Erythroblast (primary cell): Measurements from ENCODE around the gene SSR3.

ENCODE experiments used
- GATA1 ChIP-seq: IDR thresholded peaks from 2 replicates; pipeline ENCODE4 v1.6.1; 2011; ENCODE audit warnings: low read depth, mild to moderate bottlenecking, control low read depth, low read length, moderate library complexity
- POLR2A ChIP-seq: IDR thresholded peaks from 2 replicates; pipeline ENCODE4 v1.6.1; 2011; ENCODE audit warnings: mild to moderate bottlenecking, low read length

DNA sequence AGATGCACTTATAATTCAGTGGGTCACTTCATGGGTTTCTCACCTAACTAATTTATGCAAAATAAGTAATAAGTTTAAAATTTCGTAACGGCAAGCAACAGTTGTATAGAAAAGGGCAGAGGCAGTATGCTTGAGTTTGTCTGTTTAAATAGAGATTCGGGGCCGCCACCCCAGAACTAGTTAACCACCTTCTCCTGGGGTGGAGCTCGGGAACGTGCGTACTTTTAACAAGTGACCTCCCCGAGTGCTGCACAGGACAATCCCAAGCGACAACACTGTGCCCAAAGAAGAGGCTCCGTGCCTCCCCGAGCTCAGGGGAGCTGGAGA, 439 bp downstream of the SSR3 start:
- TF ChIP-seq POLR2A = no peak
- TF ChIP-seq GATA1 = no peak
